Hepatocyte (in vitro differentiated cells): ENCODE results near the gene FMN1. TPM values are rescaled to one million over a fixed set of nuclear protein-coding genes. Genes with fewer than 3 reads are reported as not detected.

Source experiments
- DNase-seq: peaks from one replicate; pipeline ENCODE4 v3.0.0-alpha.2; 2016; ENCODE audit warnings: low spot score
- H2AFZ ChIP-seq: fragments of 200-600 bp; sonication (generic); 2 replicates; pipeline ENCODE4 v1.6.0; 2016; ENCODE audit warnings: antibody characterized with exemption, mild to moderate bottlenecking
- H3K27ac ChIP-seq: fragments of 200-600 bp; sonication (generic); 2 replicates; pipeline ENCODE4 v1.5.1; 2016; ENCODE audit warnings: mild to moderate bottlenecking
- H3K27me3 ChIP-seq: fragments of 200-600 bp; sonication (generic); 2 replicates; pipeline ENCODE4 v1.6.1; 2016
- H3K36me3 ChIP-seq: fragments of 200-600 bp; sonication (generic); replicated peaks from 2 replicates; pipeline ENCODE4 v1.5.1; 2016; ENCODE audit warnings: low read depth; ENCODE audit not compliant: insufficient read depth
- H3K4me1 ChIP-seq: fragments of 200-600 bp; sonication (generic); 2 replicates; pipeline ENCODE4 v1.5.1; 2016; ENCODE audit warnings: mild to moderate bottlenecking, moderate library complexity; ENCODE audit not compliant: insufficient read depth
- H3K4me2 ChIP-seq: fragments of 200-600 bp; sonication (generic); 2 replicates; pipeline ENCODE4 v1.6.0; 2016
- H3K4me3 ChIP-seq: fragments of 200-600 bp; sonication (generic); 2 replicates; pipeline ENCODE4 v1.5.1; 2016; ENCODE audit warnings: mild to moderate bottlenecking
- H3K79me2 ChIP-seq: fragments of 200-600 bp; sonication (generic); 2 replicates; pipeline ENCODE4 v1.6.0; 2017; ENCODE audit warnings: mild to moderate bottlenecking
- H3K9me2 ChIP-seq: fragments of 200-600 bp; sonication (generic); replicated peaks from 2 replicates; pipeline ENCODE4 v1.6.0; 2017; ENCODE audit warnings: mild to moderate bottlenecking; ENCODE audit not compliant: insufficient read depth
- H3K9me3 ChIP-seq: fragments of 200-600 bp; sonication (generic); 2 replicates; pipeline ENCODE4 v1.5.1; 2016; ENCODE audit warnings: low read depth, mild to moderate bottlenecking
- H4K20me1 ChIP-seq: fragments of 200-600 bp; sonication (generic); 2 replicates; pipeline ENCODE4 v1.6.0; 2016; ENCODE audit warnings: mild to moderate bottlenecking; ENCODE audit not compliant: insufficient read depth, poor library complexity, severe bottlenecking
- CTCF ChIP-seq: fragments of 200-600 bp; sonication (generic); IDR thresholded peaks from 2 replicates; pipeline ENCODE4 v1.5.1; 2016; ENCODE audit warnings: antibody characterized with exemption, mild to moderate bottlenecking; ENCODE audit not compliant: poor library complexity
- EZH2 ChIP-seq: fragments of 200-600 bp; sonication (generic); IDR thresholded peaks from 2 replicates; pipeline ENCODE4 v1.6.1; 2016; ENCODE audit warnings: antibody characterized with exemption, mild to moderate bottlenecking, borderline replicate concordance
- EZH2phosphoT487 ChIP-seq: fragments of 200-600 bp; sonication (generic); IDR thresholded peaks from one replicate; pipeline ENCODE4 v1.6.1; 2018; ENCODE audit warnings: antibody characterized with exemption, mild to moderate bottlenecking, low read depth, moderate library complexity; ENCODE audit not compliant: unreplicated experiment, severe bottlenecking
- WGBS: methylation state at CpG from one replicate; pipeline ENCODE4 v1.1.6; 2016; ENCODE audit warnings: low lambda C conversion rate; ENCODE audit errors: missing lambda C conversion rate; 5-methylcytosine and 5-hydroxymethylcytosine counted together
- polyA plus RNA-seq: library from polyadenylated mRNA; unstranded; fragments of >200 nt; fragmentation: Nextera tagmentation; extraction: Ambion mirVana; gene quantifications from 2 replicates; pipeline ENCODE4 v1.2.1, GENCODE V29; 2016
- total RNA-seq: library from RNA; depleted of rRNA; stranded (reverse); fragments of >200 nt; gene quantifications from 2 replicates; pipeline ENCODE4 v1.2.3, GENCODE V29; 2014

The FMN1 gene
- total and polyA plus RNA-seq, 2 experiments from 2014 or later = 0.07 to 0.70 TPM

GRCh38 chr15:32857732-32858131, 336.8 kb downstream of the FMN1 start:
- no peak overlapping the region for H3K27ac ChIP-seq
- TF ChIP-seq EZH2phosphoT487 (no peak), CTCF (no peak), EZH2 (no peak)
- WGBS = 89% methylated on average over 2 of the region's 2 CpGs

GRCh38 chr15:32856753-32857152, 337.8 kb downstream of the FMN1 start:
- Histone ChIP-seq H3K4me3 (no peak overlapping the region), H3K27ac (no peak overlapping the region), H4K20me1 (no peaks in the 10 kb centered on the region), H3K27me3 (no peaks in the 10 kb centered on the region), H3K9me3 (no peaks in the 10 kb centered on the region), H3K9me2 (no peaks in the 10 kb centered on the region), H2AFZ (no peak overlapping the region), H3K4me2 (no peak overlapping the region), H3K4me1 (peaks cover 6% of the 10 kb centered on the region), H3K79me2 (no peaks in the 10 kb centered on the region), H3K36me3 (no peaks in the 10 kb centered on the region)
- TF ChIP-seq EZH2 (no peak), CTCF (no peak), EZH2phosphoT487 (no peak)
- no peak for DNase-seq
- 77% methylated on average over 4 of the region's 4 CpGs for WGBS

More at GRCh38 chr15:32857732-32858131, 336.8 kb downstream of the FMN1 start:
- H3K9me2 ChIP-seq = no peaks in the 10 kb centered on the region
- DNase-seq = no peak
- no peaks in the 10 kb centered on the region for H3K27me3 ChIP-seq
- no peaks in the 10 kb centered on the region for H3K79me2 ChIP-seq
- peaks cover 11% of the 10 kb centered on the region for H3K4me1 ChIP-seq
- no peak overlapping the region for H3K4me3 ChIP-seq
- no peaks in the 10 kb centered on the region for H3K9me3 ChIP-seq
- no peak overlapping the region for H2AFZ ChIP-seq
- no peaks in the 10 kb centered on the region for H4K20me1 ChIP-seq
- H3K36me3 ChIP-seq = no peaks in the 10 kb centered on the region
- H3K4me2 ChIP-seq = no peak overlapping the region

GRCh38 chr15:32855942-32856341, 338.6 kb downstream of the FMN1 start:
- H3K27ac ChIP-seq = no peak overlapping the region

More at GRCh38 chr15:32855942-32856341, 338.6 kb downstream of the FMN1 start:
- Histone ChIP-seq H3K9me2 (no peaks in the 10 kb centered on the region), H3K36me3 (no peaks in the 10 kb centered on the region), H3K4me3 (no peak overlapping the region), H3K9me3 (no peaks in the 10 kb centered on the region), H4K20me1 (no peaks in the 10 kb centered on the region), H3K27me3 (no peaks in the 10 kb centered on the region), H3K79me2 (no peaks in the 10 kb centered on the region), H2AFZ (no peak overlapping the region), H3K4me1 (peaks cover 6% of the 10 kb centered on the region), H3K4me2 (no peak overlapping the region)
- peak; percentile 53 for DNase-seq
- no peak for TF ChIP-seq EZH2phosphoT487
- TF ChIP-seq EZH2 = no peak
- TF ChIP-seq CTCF = no peak
